GM21619 (cell line): ENCODE results near the gene SIM2.
"Not testable (repeated sequence)": the region's sequence is repeated elsewhere in the genome, so short reads cannot be mapped to it uniquely, and the experiment has no call there.

Experiments used
- ATAC-seq: cut with Tn5 transposase; IDR thresholded peaks from one replicate; pipeline ENCODE4 v1.9.1; 2021; ENCODE audit not compliant: unreplicated experiment

The SIM2 gene, protein sequence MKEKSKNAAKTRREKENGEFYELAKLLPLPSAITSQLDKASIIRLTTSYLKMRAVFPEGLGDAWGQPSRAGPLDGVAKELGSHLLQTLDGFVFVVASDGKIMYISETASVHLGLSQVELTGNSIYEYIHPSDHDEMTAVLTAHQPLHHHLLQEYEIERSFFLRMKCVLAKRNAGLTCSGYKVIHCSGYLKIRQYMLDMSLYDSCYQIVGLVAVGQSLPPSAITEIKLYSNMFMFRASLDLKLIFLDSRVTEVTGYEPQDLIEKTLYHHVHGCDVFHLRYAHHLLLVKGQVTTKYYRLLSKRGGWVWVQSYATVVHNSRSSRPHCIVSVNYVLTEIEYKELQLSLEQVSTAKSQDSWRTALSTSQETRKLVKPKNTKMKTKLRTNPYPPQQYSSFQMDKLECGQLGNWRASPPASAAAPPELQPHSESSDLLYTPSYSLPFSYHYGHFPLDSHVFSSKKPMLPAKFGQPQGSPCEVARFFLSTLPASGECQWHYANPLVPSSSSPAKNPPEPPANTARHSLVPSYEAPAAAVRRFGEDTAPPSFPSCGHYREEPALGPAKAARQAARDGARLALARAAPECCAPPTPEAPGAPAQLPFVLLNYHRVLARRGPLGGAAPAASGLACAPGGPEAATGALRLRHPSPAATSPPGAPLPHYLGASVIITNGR

DNA sequence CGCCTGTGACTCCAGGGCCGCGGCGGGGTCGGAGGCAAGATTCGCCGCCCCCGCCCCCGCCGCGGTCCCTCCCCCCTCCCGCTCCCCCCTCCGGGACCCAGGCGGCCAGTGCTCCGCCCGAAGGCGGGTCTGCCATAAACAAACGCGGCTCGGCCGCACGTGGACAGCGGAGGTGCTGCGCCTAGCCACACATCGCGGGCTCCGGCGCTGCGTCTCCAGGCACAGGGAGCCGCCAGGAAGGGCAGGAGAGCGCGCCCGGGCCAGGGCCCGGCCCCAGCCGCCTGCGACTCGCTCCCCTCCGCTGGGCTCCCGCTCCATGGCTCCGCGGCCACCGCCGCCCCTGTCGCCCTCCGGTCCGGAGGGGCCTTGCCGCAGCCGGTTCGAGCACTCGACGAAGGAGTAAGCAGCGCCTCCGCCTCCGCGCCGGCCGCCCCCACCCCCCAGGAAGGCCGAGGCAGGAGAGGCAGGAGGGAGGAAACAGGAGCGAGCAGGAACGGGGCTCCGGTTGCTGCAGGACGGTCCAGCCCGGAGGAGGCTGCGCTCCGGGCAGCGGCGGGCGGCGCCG lies at the start of gene SIM2:
TSS of gene SIM2 (plus strand) at position 135 of the 565 bp plus-strand sequence. CDS start 632 bp downstream, outside the sequence.
- no peak for ATAC-seq

DNA sequence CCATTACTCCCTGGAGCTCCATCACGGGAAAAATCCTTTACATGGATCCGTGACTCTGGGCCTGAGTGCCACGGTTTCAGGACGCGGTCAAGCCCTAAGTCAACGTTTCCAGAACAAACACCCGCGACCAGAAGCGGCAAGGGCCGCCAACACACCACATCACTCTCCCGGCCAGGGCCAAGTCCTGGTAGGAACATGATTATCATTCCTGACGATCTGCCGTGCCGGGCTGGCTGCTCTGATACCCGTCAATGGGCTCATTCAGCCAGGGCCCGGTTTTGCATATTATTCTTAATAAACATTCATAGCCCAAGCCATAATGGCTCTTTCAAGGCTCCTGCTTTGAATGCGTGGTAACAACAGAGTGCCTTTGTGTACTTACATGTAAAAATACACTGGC lies 44.6 kb upstream of the SIM2 start:
- no peak for ATAC-seq

DNA sequence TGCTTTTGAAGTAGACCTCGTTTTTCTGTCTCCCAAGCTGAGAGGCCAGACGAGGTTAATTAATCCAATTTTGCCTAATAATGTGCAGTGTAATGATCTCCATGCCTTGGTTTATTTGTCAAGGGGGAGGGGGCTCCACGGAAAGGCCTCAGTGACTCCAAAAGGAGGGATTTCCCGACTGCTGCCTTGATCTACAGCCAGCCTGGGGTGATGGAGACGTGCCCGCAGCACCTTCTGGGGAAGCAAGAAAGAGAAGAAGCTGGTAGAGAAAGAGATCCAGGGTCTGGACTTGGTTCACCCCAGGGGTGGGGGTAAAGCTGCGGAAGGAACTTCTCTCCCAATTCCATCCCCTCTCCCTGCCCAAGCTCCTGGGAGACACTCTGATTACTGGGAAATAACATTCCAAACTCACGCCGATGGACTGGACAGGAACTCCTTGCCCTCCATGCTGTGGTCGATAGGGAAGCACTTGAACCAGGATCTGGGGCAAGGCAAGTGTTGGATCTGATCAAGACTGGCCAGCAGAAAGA lies 44.1 kb upstream of the SIM2 start:
- ATAC-seq: no peak

DNA sequence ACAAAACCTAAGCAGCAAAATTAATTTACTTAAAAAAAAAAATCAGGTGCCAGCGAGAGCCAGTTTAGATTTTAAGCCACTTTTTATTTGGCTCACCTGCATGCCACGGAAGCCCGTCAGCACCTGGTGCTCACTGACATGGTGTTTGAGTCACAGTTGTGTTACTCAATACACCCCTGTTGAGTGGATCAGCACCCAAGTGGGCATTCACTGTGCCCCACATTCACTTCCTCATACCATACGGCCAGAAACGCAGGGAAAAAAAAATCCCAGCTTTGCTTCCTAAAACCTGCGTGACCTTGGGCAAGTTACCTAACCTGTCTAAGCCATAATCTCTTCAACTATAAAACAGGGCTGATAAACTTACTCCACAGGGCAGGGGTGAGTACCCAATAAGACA lies 42.8 kb upstream of the SIM2 start:
- ATAC-seq: no peak

DNA sequence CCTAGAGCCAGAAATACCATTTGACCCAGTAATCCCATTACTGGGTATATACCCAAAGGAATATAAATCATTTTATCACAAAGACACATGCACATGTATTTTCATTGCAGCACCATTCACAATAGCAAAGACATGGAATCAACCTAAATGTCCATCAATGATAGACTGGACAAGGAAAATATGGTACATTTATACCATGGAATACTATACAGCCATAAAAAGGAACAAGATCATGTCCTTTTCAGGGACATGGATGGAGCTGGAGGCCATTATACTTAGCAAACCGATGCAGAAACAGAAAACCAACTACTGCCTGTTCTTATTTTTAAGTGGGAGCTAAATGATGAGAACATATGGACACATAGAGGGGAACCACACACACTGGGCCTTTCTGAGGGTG lies 41.6 kb upstream of the SIM2 start:
- ATAC-seq: not testable (repeated sequence)

DNA sequence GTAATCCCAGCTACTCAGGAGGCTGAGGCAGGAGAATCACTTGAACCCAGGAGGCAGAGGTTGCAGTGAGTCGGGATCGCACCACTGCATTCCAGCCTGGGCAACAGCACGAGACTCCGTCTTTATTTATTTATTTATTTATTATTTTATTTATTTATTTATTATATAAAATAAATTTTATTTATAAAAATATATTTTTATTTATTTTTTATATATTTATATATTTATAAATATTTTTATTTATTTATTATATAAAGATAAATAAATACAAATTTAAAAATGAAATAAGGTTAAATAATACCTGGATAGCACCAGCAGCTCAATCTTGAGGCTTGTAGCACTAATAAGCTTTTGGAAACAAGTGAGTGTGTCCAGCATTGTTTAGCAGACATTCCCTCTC lies 40.9 kb upstream of the SIM2 start:
- no peak for ATAC-seq

DNA sequence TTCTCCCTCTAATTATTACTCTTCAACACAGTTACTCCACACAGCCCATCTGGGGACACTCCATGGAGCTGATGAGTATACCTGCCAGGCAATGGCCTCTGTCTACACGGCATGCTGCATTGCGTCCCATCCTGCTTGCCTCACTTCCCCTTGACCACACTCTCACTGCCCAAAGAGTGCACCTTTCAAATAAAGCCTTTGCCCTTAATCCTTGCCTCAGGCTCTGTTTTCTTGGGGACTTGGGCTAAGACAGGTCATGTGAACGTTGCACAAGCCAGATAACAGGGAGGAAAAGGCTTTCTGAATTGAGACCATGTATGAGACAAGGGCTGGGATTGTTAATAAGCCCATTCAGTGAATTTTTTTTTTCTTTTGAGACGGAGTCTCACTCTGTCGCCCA lies 40.0 kb upstream of the SIM2 start:
- no peak for ATAC-seq

DNA sequence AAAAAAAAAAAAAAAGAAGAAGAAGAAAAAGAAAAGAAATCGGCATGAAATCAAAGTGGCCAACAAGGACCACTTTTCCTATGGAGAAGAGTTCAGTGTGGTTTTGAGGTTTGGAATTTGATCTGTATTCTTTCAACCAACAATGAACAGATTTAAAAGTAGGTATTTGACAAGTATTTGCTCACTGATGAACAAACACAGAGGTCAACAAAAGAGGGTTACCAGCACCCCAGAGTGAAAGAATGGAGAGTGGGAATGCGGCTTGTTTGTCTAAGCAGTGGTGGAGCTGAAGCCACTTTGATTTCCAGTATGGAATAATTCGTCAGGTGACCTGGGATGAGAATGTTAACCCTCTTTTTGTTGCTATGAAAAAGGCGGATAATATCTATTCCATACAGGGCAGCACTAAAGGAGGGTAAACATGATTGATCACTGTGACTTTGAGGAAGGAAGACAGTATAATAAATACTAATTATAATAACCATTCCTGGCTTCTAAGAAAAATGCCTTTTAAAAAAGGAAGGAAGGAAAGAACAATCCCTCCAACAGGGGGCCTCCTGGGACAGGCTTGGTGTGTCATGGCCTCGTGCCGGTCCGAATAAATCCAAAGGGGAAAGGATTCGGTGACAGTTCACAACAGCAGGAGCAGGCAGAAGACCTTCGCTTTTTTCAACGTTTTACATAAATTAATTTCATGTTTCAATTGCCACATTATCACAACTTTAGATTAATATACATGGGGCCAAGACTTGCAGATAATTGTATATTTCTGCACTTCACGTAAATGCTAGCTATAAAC lies 37.2 kb upstream of the SIM2 start:
- no peak for ATAC-seq

DNA sequence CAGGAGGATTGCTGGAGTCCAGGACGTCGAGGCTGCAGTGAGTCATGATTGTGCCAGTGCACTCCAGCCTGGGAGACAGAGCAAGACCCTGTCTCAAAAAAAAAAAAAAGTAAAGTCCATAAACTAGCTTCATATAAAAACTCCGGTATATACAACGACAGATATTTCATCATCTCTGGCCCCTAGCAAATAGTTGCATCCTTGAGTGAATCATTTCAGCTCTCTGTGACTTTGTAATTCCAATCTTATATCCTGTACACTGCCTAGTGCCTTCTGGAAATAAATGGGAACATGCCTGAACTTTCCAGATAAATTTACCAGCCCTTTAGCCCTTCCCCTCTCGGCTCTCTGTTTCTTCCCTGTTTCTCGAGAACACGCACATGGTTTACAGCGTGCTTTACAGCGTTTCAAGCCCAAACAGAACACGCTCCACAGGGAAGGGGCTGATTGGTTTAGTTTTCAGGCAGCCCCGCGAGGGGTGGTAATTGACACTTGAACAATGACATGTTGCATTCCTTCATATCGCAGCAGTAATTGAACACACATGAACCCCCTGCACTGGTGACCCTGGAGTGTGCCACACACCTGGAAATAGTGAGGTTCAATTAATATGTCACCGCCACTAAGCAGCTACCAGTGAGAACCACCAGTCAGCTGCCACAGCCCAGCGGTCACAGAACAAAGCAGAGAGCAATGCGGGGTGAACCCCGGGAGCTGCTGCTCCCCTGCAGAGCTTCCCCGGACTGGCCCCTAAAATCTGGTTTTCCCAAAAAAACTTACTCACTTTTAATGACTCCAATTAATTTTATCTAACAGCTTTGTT lies 35.7 kb upstream of the SIM2 start:
- no peak for ATAC-seq

DNA sequence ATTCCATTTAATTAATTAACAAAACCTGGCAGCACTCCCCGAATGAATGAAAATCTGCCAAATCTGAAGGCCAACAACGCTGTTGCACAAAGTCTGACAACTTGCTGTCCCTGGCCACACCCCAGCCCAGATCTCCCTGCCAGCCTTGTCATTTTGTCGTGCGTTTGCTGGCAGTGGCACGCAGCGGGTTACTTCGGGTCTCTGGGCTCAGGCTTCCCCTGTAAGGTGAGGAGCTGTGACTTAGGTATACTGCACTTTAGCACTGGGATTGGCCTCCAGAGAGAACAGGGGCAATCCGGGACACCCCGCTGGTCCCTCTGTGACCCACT lies 34.3 kb upstream of the SIM2 start:
- ATAC-seq: no peak

DNA sequence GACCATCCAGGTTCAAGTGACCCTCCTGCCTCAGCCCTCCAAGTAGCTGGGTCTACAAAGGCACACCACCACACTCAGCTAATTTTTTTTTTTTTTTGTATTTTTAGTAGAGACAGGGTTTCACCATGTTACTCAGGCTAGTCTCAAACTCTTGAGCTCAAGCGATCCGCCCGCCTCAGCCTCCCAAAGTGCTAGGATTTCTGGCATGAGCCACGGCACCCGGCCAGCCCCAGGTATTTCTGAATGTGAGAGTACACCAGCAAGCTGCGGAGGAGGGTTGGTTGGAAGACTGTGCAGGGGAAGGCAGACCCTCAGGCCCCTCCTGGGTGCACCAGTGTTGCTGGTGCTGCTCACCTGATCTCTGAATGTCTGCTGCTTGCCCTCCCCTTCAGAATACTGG lies 33.1 kb upstream of the SIM2 start:
- ATAC-seq: no peak

DNA sequence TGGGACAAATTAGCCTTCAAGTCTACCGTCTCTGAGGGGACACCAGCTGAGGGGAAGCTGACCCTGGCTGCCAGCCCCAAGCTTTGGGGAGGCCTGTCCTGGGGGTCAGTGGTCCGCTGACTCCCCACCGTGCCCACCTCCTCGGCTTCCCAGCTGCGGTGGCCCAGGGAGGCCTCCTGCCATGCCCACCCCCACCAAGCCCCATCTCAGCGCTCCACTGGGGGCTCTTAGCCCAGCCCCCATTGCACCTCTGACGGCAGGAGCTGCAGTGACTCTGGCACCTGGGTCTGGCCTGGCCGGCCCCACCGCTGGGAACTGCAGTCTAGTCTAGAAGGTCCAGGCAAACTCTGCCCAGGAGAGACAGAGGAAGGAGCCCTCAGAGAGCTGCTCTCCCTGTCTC lies 30.2 kb upstream of the SIM2 start:
- no peak for ATAC-seq

DNA sequence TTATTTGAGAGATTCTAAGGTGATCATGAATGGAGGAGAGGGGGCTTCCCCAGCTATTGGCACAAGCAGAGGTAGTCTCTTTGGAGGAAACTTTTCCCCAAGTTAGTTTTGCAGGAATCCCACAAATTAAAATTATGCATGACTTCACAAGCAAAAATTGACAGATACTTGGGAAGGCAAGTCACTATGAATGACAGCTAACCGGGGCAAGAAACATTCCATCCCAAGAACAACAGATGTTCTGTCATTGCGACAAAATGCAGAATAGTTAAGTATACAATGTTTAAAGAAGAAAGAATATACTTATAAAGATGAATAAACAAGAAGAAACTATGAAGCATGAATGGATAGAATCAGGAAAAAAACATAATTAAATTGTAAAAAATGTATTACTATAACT lies 27.1 kb upstream of the SIM2 start:
- no peak for ATAC-seq

DNA sequence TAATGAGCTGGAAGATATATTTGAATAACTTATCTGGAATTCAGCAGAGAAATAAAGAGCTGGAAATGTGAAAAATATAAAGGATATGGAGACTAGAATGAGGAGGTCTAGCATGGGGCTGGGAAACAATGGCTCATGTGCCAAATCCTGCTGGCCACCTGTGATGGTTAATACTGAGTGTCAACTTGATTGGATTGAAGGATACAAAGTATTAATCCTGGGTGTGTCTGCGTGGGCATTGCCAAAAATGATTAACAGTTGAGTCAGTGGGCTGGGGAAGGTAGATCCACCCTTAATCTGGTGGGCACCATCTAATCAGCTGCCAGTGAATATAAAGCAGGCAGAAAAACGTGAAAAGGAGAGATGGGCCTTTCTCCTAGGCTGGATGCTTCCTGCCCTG lies 26.6 kb upstream of the SIM2 start:
- ATAC-seq: not testable (repeated sequence)

DNA sequence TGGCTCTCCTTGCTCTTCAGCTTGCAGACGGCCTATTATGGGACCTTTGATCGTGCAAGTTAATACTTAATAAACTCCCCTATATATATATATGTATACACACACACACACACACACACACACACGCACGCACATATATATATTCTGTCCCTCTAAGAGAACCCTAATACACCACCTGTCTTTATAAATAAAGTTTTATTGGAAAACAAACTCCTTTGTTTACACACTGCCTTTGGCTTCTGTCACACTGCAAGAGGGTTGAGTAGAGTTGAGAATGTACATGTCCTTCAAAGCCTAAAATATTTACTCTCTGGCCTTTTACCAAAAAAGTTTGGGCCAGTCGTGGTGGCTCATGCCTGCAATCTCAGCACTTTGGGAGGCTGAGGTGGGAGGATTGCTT lies 26.2 kb upstream of the SIM2 start:
- no peak for ATAC-seq

DNA sequence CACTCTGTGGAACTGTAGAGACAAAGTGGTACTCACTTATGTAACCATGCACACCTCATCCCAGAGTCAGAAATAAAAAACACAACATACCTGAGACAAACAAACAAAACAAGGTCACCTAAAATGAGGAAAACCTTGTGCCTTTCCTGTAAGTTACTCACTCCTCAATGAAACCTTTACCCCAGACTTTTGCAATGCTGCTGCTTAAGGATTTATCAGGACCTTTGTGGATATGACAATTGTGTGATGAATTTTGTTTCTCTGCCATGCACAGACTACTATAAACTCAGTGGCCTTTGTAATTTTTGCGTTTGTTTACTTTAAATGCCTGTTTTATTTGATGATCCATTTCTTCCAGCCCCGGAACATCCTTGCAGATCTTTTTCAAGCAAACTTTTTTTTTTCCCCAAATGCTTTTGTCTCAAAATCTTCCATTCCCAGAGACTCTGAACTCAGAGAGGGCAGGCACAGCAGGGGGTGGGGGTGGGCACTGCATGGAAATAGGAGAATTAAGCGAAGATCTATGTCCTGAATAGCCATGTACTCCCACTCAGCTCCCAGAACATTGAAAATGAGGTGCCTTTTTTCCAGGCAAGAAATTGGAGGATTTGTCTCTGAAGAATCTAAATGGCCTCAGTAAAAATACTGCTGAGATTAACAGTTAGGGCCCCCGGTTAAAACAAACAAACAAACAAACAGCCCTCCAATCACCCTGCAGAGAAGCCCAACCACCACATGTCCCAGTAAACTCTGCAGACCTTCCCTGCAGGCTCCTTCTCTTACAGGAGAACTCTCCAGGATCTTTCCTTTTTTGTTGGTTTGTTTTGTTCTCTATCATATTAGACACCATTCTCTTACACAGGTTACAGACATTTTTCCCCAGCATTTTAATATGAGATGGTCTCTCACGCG lies 22.6 kb upstream of the SIM2 start:
- ATAC-seq: no peak

DNA sequence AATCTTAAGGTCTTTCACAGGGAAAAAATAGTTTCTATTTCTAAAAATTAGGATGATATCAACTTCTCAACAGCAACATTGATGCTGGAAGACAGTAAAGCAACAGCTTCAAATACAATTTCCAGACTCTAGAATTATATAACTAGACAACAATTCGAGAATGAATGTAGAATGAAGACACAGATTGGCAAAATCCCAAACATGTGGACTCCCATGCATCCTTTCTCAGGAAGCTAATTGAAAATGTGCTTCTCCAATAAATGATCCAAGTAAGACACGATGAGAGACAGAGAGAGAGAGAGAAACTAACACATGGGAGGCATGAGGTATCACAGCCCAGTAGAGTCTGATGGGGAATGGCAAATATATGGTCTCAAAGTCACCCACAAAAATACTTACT lies 21.5 kb upstream of the SIM2 start:
- no peak for ATAC-seq

DNA sequence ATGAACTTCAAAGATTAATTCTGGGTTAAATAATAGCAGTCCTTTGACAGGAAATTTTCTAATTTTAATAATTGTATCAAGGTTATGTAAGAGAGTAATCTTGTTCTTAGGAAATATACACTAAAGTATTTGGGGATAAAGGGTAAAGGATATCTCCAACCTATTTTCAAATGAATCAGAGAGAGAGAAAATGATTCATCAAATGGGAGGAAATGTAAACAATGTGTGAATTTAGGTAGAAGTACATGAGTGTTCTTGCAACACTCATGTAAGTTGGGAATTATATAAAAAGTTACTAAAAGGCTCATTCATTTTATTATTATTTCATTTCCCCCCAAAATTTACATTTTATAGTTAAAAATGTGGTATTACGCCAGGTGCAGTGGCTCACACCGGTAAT lies 20.4 kb upstream of the SIM2 start:
- ATAC-seq: no peak

DNA sequence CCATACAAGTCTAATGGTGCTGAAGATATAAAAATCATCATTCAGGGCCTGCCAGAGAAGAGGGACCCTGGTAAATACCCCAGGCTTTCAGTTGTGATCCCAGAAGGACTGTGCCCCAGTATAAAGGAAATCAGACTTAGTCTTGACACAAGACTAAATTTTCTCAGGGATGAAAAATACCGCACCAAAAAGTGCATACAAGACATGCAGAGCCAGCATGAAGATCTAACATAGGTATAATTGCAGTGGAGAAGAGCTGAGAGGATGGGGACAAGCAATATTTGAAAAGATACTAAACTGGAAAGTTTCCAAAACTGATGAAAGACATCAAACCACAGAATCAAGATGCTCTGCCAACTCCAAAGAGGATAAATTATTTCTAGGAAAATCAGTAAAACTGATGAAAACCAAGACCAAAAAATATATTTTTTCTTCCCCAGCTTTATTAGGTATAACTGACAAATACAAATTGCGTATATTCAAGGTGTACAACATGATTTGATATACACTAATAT lies 17.7 kb upstream of the SIM2 start:
- no peak for ATAC-seq
